A549 (cell line): ENCODE data around the gene FBLN1. TPM values are rescaled to one million over a fixed set of nuclear protein-coding genes. Genes with fewer than 3 reads are reported as not detected.

Experiments
- ATAC-seq, 2 experiments: fragments of 200-7000 bp in 1 of 2; fragments of >200 bp in 1 of 2; cut with Nextera tagmentation in 1 of 2; cut with Tn5 transposase in 1 of 2; 3 replicates each; pipeline versions ENCODE4 v1.8.0 to v1.9.1; 2018 to 2020; ENCODE audit warnings: mild to moderate bottlenecking in 1 of 2, moderate library complexity in 1 of 2
- CTCF ChIA-PET: fragments of 300-600 bp; sonication (Branson Sonifier 250); formaldehyde crosslinking; extraction: SDS; loops from one replicate; lab custom pipeline; 2021; ENCODE audit warnings: antibody characterized with exemption, inconsistent platforms; lab: Yijun Ruan, JAX
- POLR2A ChIA-PET: fragments of 350-600 bp; formaldehyde crosslinking; extraction: SDS; loops from one replicate; lab custom pipeline; 2021; ENCODE audit warnings: antibody characterized with exemption, inconsistent platforms; lab: Yijun Ruan, JAX
- DNase-seq, 2 experiments: peaks; one replicate each; pipeline versions ENCODE4 v3.0.0 to v3.0.0-alpha.2; 2011 to 2016; ENCODE audit warnings: low read depth in 1 of 2, low spot score in 1 of 2
- FAIRE-seq: peaks from 2 replicates; lab custom pipeline; 2011; peaks lifted over from hg19 to GRCh38; lab: Jason Lieb, UNC
- H3K27ac ChIP-seq, 2 experiments: fragments of >200 bp; sonication (Bioruptor Twin); formaldehyde crosslinking; 3 replicates each; pipeline ENCODE4 v1.5.1; 2016 to 2017
- H3K4me1 ChIP-seq: fragments of >200 bp; sonication (Bioruptor Twin); formaldehyde crosslinking; 3 replicates; pipeline ENCODE4 v1.6.1; 2016
- H3K4me2 ChIP-seq: fragments of >200 bp; sonication (Bioruptor Twin); formaldehyde crosslinking; 3 replicates; pipeline ENCODE4 v1.6.1; 2016
- H3K4me3 ChIP-seq: fragments of >200 bp; sonication (Bioruptor Twin); formaldehyde crosslinking; 3 replicates; pipeline ENCODE4 v1.5.1; 2016
- H3K9me3 ChIP-seq: fragments of >200 bp; sonication (Bioruptor Twin); formaldehyde crosslinking; 3 replicates; pipeline ENCODE4 v1.6.1; 2016
- CBX2 ChIP-seq: fragments of 200-600 bp; sonication (generic); IDR thresholded peaks from 2 replicates; pipeline ENCODE4 v1.6.1; 2016; ENCODE audit warnings: low read depth, mild to moderate bottlenecking, borderline replicate concordance
- CEBPB ChIP-seq, 2 experiments: fragments of >200 bp in 1 of 2; sonication (Bioruptor Twin) in 1 of 2; formaldehyde crosslinking in 1 of 2; IDR thresholded peaks; 2 replicates each; pipeline ENCODE4 v1.6.1; 2012 to 2016
- E2F6 ChIP-seq: IDR thresholded peaks from 2 replicates; pipeline ENCODE4 v1.6.1; 2012; ENCODE audit warnings: low read depth, borderline replicate concordance
- EHF ChIP-seq: fragments of 250-450 bp; sonication (Bioruptor Pico); IDR thresholded peaks from 2 replicates; pipeline ENCODE4 v1.5.0; 2020; ENCODE audit warnings: mild to moderate bottlenecking
- EHMT2 ChIP-seq: fragments of 200-600 bp; sonication (generic); IDR thresholded peaks from 2 replicates; pipeline ENCODE4 v1.6.1; 2016; ENCODE audit warnings: antibody characterized with exemption, low read depth, mild to moderate bottlenecking, moderate library complexity
- FOXS1 ChIP-seq: fragments of 250-450 bp; sonication (Bioruptor Pico); IDR thresholded peaks from 2 replicates; pipeline ENCODE4 v1.5.0; 2020; ENCODE audit warnings: mild to moderate bottlenecking, moderate library complexity
- GATA3 ChIP-seq: IDR thresholded peaks from 2 replicates; pipeline ENCODE4 v1.6.1; 2012; ENCODE audit warnings: borderline replicate concordance
- HDAC2 ChIP-seq: fragments of 200-600 bp; sonication (generic); IDR thresholded peaks from 2 replicates; pipeline ENCODE4 v1.6.1; 2016
- JUN ChIP-seq, 2 experiments: fragments of >200 bp; sonication (Bioruptor Twin); formaldehyde crosslinking; IDR thresholded peaks; 2 replicates in 1 of 2; 3 replicates in 1 of 2; pipeline ENCODE4 v1.6.1; 2016 to 2017
- KDM1A ChIP-seq: fragments of 200-600 bp; sonication (generic); IDR thresholded peaks from 2 replicates; pipeline ENCODE4 v1.6.1; 2016; ENCODE audit warnings: low read depth, mild to moderate bottlenecking
- KDM5A ChIP-seq: fragments of 200-600 bp; sonication (generic); IDR thresholded peaks from 2 replicates; pipeline ENCODE4 v1.6.1; 2016; ENCODE audit warnings: antibody characterized with exemption, mild to moderate bottlenecking
- MYC ChIP-seq: IDR thresholded peaks from 2 replicates; pipeline ENCODE4 v1.6.1; 2012; ENCODE audit warnings: mild to moderate bottlenecking, inconsistent platforms, low read length, improper control_type of control experiment, borderline replicate concordance
- NPAS2 ChIP-seq: fragments of 250-450 bp; sonication (Bioruptor Pico); IDR thresholded peaks from 2 replicates; pipeline ENCODE4 v1.8.0; 2022; ENCODE audit warnings: mild to moderate bottlenecking, moderate library complexity, borderline replicate concordance
- PBX3 ChIP-seq: IDR thresholded peaks from 2 replicates; pipeline ENCODE4 v1.6.1; 2012
- PHF8 ChIP-seq: fragments of 200-600 bp; sonication (generic); IDR thresholded peaks from 2 replicates; pipeline ENCODE4 v1.6.1; 2016; ENCODE audit warnings: low read depth, mild to moderate bottlenecking, antibody characterized with exemption, moderate library complexity, borderline replicate concordance
- RAD21 ChIP-seq, 2 experiments: fragments of >200 bp in 1 of 2; sonication (Bioruptor Twin) in 1 of 2; formaldehyde crosslinking in 1 of 2; IDR thresholded peaks in 1 of 2; conservative IDR thresholded peaks in 1 of 2; 2 replicates in 1 of 2; 3 replicates in 1 of 2; pipeline ENCODE4 v1.6.1; 2012 to 2018; ENCODE audit warnings: inconsistent platforms in 1 of 2
- REST ChIP-seq: fragments of 200-600 bp; sonication (generic); IDR thresholded peaks from 2 replicates; pipeline ENCODE4 v1.6.1; 2016; ENCODE audit warnings: antibody characterized with exemption, mild to moderate bottlenecking, moderate library complexity
- RFX5 ChIP-seq: fragments of 450-650 bp; IDR thresholded peaks from 2 replicates; pipeline ENCODE4 v1.7.1; 2014; ENCODE audit warnings: antibody characterized with exemption, mild to moderate bottlenecking, moderate library complexity
- SREBF2 ChIP-seq: fragments of 450-650 bp; IDR thresholded peaks from 2 replicates; pipeline ENCODE4 v1.6.1; 2014; ENCODE audit warnings: mild to moderate bottlenecking, moderate library complexity
- TFCP2L1 ChIP-seq: fragments of 250-450 bp; sonication (Bioruptor Pico); IDR thresholded peaks from 2 replicates; pipeline ENCODE4 v1.5.0; 2021; ENCODE audit warnings: mild to moderate bottlenecking
- ZSCAN20 ChIP-seq: fragments of 250-450 bp; sonication (Bioruptor Pico); IDR thresholded peaks from 2 replicates; pipeline ENCODE4 v1.8.0; 2022; ENCODE audit warnings: mild to moderate bottlenecking, moderate library complexity
- WGBS: methylation state at CpG from one replicate; pipeline ENCODE4 v1.1.6; 2017; ENCODE audit errors: missing lambda C conversion rate; 5-methylcytosine and 5-hydroxymethylcytosine counted together
- polyA plus RNA-seq, 4 experiments: library from polyadenylated mRNA; depleted of rRNA in 3 of 4; stranded (reverse); fragments of >200 nt; fragmentation: RNase III in 1 of 4; extraction: RNeasy Plus Mini Kit Qiagen cat#74134 plus additional on column Dnase treatment in 1 of 4; gene quantifications; 2 replicates in 3 of 4; 3 replicates in 1 of 4; pipeline ENCODE4 v1.2.3, GENCODE V29; 2011 to 2017
- TF ChIP-seq, protein P1 (sequence below): fragments of >200 bp; sonication (Bioruptor Twin); formaldehyde crosslinking; IDR thresholded peaks from 3 replicates; pipeline ENCODE4 v1.5.1; 2016
- TF ChIP-seq, protein P2 (sequence below): fragments of 250-450 bp; sonication (Bioruptor Pico); IDR thresholded peaks from 2 replicates; pipeline ENCODE4 v1.5.0; 2021; ENCODE audit warnings: mild to moderate bottlenecking, moderate library complexity, borderline replicate concordance
- TF ChIP-seq, protein P3 (sequence below): fragments of 250-450 bp; sonication (Bioruptor Pico); IDR thresholded peaks from 2 replicates; pipeline ENCODE4 v1.5.0; 2020; ENCODE audit warnings: low read depth, mild to moderate bottlenecking, moderate library complexity
- TF ChIP-seq, protein P4 (sequence below): fragments of >200 bp; sonication (Bioruptor Twin); formaldehyde crosslinking; IDR thresholded peaks from 2 replicates; pipeline ENCODE4 v1.6.1; 2016

FBLN1 gene
- polyA plus RNA-seq, 2 of the 4 experiments (the other 2 are of a cell fraction) = 18.2 to 32.7 TPM

- TF ChIP-seq EHMT2 = no peak
Measured at GRCh38 chr22:45524157-45524556, 21.5 kb downstream of the FBLN1 start (continued).

GRCh38 chr22:45524966-45525365, 22.3 kb downstream of the FBLN1 start:
- ATAC-seq (no peak), FAIRE-seq (no peak), DNase-seq (no peak)
- no peaks in the 10 kb centered on the region for H3K9me3 ChIP-seq
- POLR2A ChIA-PET = no interaction called here
- CTCF ChIA-PET = interaction anchor here (0.7 to 1.0 kb wide), 2 partner anchors 29 to 49 kb away, joined by 3 read pairs; no protein-coding TSS in a partner anchor
- H3K4me2 ChIP-seq = no peak overlapping the region
- TF ChIP-seq, protein P1, sequence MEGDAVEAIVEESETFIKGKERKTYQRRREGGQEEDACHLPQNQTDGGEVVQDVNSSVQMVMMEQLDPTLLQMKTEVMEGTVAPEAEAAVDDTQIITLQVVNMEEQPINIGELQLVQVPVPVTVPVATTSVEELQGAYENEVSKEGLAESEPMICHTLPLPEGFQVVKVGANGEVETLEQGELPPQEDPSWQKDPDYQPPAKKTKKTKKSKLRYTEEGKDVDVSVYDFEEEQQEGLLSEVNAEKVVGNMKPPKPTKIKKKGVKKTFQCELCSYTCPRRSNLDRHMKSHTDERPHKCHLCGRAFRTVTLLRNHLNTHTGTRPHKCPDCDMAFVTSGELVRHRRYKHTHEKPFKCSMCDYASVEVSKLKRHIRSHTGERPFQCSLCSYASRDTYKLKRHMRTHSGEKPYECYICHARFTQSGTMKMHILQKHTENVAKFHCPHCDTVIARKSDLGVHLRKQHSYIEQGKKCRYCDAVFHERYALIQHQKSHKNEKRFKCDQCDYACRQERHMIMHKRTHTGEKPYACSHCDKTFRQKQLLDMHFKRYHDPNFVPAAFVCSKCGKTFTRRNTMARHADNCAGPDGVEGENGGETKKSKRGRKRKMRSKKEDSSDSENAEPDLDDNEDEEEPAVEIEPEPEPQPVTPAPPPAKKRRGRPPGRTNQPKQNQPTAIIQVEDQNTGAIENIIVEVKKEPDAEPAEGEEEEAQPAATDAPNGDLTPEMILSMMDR = no peak
- WGBS = 78% methylated on average over 5 of the region's 5 CpGs
- H3K27ac ChIP-seq = no peak overlapping the region
- H3K4me1 ChIP-seq = no peaks in the 10 kb centered on the region
- H3K4me3 ChIP-seq = no peak overlapping the region

GRCh38 chr22:45525480-45525879, 22.8 kb downstream of the FBLN1 start:
- no peak for FAIRE-seq

DNA sequence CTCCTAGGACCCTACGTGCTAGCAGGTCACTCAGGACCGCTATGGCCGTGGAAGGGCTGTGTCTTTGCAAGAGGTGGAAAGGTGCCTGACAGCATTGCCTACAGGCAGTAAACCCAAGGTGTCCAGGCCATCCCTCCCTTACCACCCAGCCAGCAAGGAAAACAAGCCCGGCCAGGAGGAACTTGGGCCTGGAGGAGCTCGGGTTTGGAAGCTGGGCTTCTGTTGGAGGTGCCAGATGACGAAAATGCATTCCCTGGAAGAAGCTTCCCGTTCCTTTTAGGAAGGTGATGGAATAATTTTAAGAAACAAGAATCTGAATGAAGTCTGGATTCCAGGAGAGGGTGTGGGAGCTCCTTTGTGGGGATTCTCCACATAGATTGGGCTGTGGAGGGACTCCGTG, 23.6 kb downstream of the FBLN1 start:
- H3K27ac ChIP-seq = no peak overlapping the region
- no peak overlapping the region for H3K4me3 ChIP-seq
- H3K4me1 ChIP-seq = no peaks in the 10 kb centered on the region
- no peak for ATAC-seq
- no peaks in the 10 kb centered on the region for H3K9me3 ChIP-seq
- no peak overlapping the region for H3K4me2 ChIP-seq
- WGBS = 91% methylated on average over 8 of the region's 8 CpGs
- ChIA-PET CTCF (interaction anchor here (1.8 kb wide), 1 partner anchor 52 kb away, joined by 5 read pairs; no protein-coding TSS in a partner anchor), POLR2A (no interaction called here)
- DNase-seq = no peak
- FAIRE-seq = no peak
- TF ChIP-seq TFCP2L1 (CRISPR knock-in tag) (no peak), PHF8 (no peak), RAD21 (conservative IDR thresholded peaks at IDR 0.05 in 1 of 2, IDR thresholded peaks at IDR 0.05 in 1 of 2) (no peak), ZSCAN20 (CRISPR knock-in tag) (no peak), EHF (CRISPR knock-in tag) (no peak), REST (no peak)
- TF ChIP-seq, protein P2, sequence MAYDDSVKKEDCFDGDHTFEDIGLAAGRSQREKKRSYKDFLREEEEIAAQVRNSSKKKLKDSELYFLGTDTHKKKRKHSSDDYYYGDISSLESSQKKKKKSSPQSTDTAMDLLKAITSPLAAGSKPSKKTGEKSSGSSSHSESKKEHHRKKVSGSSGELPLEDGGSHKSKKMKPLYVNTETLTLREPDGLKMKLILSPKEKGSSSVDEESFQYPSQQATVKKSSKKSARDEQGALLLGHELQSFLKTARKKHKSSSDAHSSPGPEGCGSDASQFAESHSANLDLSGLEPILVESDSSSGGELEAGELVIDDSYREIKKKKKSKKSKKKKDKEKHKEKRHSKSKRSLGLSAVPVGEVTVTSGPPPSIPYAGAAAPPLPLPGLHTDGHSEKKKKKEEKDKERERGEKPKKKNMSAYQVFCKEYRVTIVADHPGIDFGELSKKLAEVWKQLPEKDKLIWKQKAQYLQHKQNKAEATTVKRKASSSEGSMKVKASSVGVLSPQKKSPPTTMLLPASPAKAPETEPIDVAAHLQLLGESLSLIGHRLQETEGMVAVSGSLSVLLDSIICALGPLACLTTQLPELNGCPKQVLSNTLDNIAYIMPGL = no peak

More at GRCh38 chr22:45525480-45525879, 22.8 kb downstream of the FBLN1 start:
- ATAC-seq = no peak
- WGBS = 92% methylated on average over 7 of the region's 15 CpGs
- H3K9me3 ChIP-seq = no peaks in the 10 kb centered on the region
- POLR2A ChIA-PET = no interaction called here
- CTCF ChIA-PET = no interaction called here
- no peak overlapping the region for H3K4me3 ChIP-seq
- no peak overlapping the region for H3K27ac ChIP-seq
- H3K4me1 ChIP-seq = no peaks in the 10 kb centered on the region
- DNase-seq = no peak
- TF ChIP-seq, protein P3, sequence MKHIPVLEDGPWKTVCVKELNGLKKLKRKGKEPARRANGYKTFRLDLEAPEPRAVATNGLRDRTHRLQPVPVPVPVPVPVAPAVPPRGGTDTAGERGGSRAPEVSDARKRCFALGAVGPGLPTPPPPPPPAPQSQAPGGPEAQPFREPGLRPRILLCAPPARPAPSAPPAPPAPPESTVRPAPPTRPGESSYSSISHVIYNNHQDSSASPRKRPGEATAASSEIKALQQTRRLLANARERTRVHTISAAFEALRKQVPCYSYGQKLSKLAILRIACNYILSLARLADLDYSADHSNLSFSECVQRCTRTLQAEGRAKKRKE = no peak
- TF ChIP-seq E2F6 = no peak
- TF ChIP-seq CBX2 = no peak
- TF ChIP-seq, protein P4, sequence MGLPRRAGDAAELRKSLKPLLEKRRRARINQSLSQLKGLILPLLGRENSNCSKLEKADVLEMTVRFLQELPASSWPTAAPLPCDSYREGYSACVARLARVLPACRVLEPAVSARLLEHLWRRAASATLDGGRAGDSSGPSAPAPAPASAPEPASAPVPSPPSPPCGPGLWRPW = no peak
- TF ChIP-seq HDAC2 = no peak
- TF ChIP-seq NPAS2 (CRISPR knock-in tag) = no peak
- no peak for TF ChIP-seq PBX3
- TF ChIP-seq SREBF2 = no peak
- no peak for TF ChIP-seq KDM5A
- TF ChIP-seq FOXS1 = no peak
- TF ChIP-seq KDM1A = no peak
- no peak for TF ChIP-seq GATA3
- TF ChIP-seq CEBPB (IDR thresholded peaks at IDR 0.05) = no peak
- TF ChIP-seq JUN (IDR thresholded peaks at IDR 0.05) = no peak
- TF ChIP-seq EHMT2 = no peak
- TF ChIP-seq MYC = no peak
- no peak for TF ChIP-seq RFX5
- TF ChIP-seq, all 56 proteins: peak for 0
- no peak overlapping the region for H3K4me2 ChIP-seq
